IPS DF 6.9 (cell line): ENCODE results near the gene CCT7.
"Not testable (repeated sequence)": the region's sequence is repeated elsewhere in the genome, so short reads cannot be mapped to it uniquely, and the experiment has no call there.

Source experiments
- DNase-seq: peaks from one replicate; pipeline ENCODE4 v3.0.0-alpha.2; 2013; ENCODE audit warnings: low read depth, low spot score
- H3K27ac ChIP-seq: one replicate; pipeline ENCODE4 v1.5.1; 2013; ENCODE audit warnings: low read length, control low read depth
- H3K27me3 ChIP-seq: 2 replicates; pipeline ENCODE4 v1.6.1; 2013; ENCODE audit warnings: mild to moderate bottlenecking, low read length; ENCODE audit not compliant: control insufficient read depth, insufficient read depth
- H3K36me3 ChIP-seq: 2 replicates; pipeline ENCODE4 v1.6.1; 2013; ENCODE audit warnings: low read length; ENCODE audit not compliant: control insufficient read depth, insufficient read depth
- H3K4me1 ChIP-seq: 2 replicates; pipeline ENCODE4 v1.6.1; 2013; ENCODE audit warnings: low read length; ENCODE audit not compliant: control insufficient read depth, insufficient read depth
- H3K4me3 ChIP-seq: 2 replicates; pipeline ENCODE4 v1.5.1; 2013; ENCODE audit warnings: mild to moderate bottlenecking, low read length
- H3K9me3 ChIP-seq: 2 replicates; pipeline ENCODE4 v1.6.1; 2013; ENCODE audit warnings: low read length, inconsistent platforms; ENCODE audit not compliant: control insufficient read depth, insufficient read depth
- WGBS: extraction: QIAGEN DNeasy Blood & Tissue Kit; methylation state at CpG from one replicate; pipeline ENCODE4 v1.1.7; 2013; ENCODE audit warnings: mixed read lengths, missing lambda C conversion rate; ENCODE audit not compliant: insufficient read length, insufficient coverage; 5-methylcytosine and 5-hydroxymethylcytosine counted together

The CCT7 gene

GRCh38 chr2:73260338-73260984 lies 26.4 kb downstream of the CCT7 start:
- DNase-seq = no peak
- Histone ChIP-seq H3K4me1 (peaks cover 3% of the 10 kb centered on the region; the same call in 1 of the 2 replicates), H3K36me3 (peaks cover 11% of the 10 kb centered on the region; the same call in 1 of the 2 replicates), H3K27ac (no peak overlapping the region), H3K27me3 (no peaks in the 10 kb centered on the region), H3K4me3 (no peak overlapping the region), H3K9me3 (no peaks in the 10 kb centered on the region)
- WGBS = no CpG with 5 or more reads among the region's 17 CpGs

GRCh38 chr2:73262108-73262651 lies 28.1 kb downstream of the CCT7 start:
- WGBS = no CpG with 5 or more reads among the region's 4 CpGs
- no peaks in the 10 kb centered on the region for H3K9me3 ChIP-seq
- H3K27ac ChIP-seq = no peak overlapping the region
- H3K4me3 ChIP-seq = no peak overlapping the region
- no peak for DNase-seq
- H3K36me3 ChIP-seq = peaks cover 11% of the 10 kb centered on the region; the same call in 1 of the 2 replicates
- H3K27me3 ChIP-seq = no peaks in the 10 kb centered on the region
- peaks cover 3% of the 10 kb centered on the region; the same call in 1 of the 2 replicates for H3K4me1 ChIP-seq

- not testable (repeated sequence) for DNase-seq, H3K4me1 ChIP-seq, H3K4me3 ChIP-seq, H3K27me3 ChIP-seq, H3K9me3 ChIP-seq, H3K27ac ChIP-seq
- WGBS = no CpG with 5 or more reads among the region's 18 CpGs
- peaks cover 11% of the 10 kb centered on the region; the same call in 1 of the 2 replicates for H3K36me3 ChIP-seq
These were observed 28.8 kb downstream of the CCT7 start for GRCh38 chr2:73262691-73263429.

- H3K9me3 ChIP-seq = no peaks in the 10 kb centered on the region
- H3K4me3 ChIP-seq = no peak overlapping the region
- peaks cover 5% of the 10 kb centered on the region for H3K4me1 ChIP-seq
- H3K36me3 ChIP-seq = peaks cover 8% of the 10 kb centered on the region; the same call in 1 of the 2 replicates
- DNase-seq = no peak
- no peak overlapping the region for H3K27ac ChIP-seq
- no CpG with 5 or more reads among the region's 16 CpGs for WGBS
- H3K27me3 ChIP-seq = peaks cover 2% of the 10 kb centered on the region; the same call in 1 of the 2 replicates
These were observed 29.6 kb downstream of the CCT7 start for GRCh38 chr2:73263540-73264331.

DNA sequence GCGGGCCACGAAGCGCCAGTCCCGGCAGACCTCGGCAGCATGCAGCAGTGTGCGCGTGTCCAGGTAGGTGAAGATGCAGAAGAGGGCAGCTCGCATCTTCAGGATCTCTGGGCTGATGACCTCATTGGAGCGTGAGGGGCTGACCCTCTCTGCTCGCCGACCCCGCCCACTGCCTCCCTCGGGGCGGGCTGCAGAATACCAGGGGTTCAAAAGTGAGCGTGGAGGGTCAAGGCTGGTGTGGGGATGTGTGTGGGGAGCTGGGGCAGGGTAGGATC lies 30.2 kb downstream of the CCT7 start:
- no peaks in the 10 kb centered on the region for H3K9me3 ChIP-seq
- no peak overlapping the region for H3K27ac ChIP-seq
- peaks cover 2% of the 10 kb centered on the region; the same call in 1 of the 2 replicates for H3K27me3 ChIP-seq
- no CpG with 5 or more reads among the region's 15 CpGs for WGBS
- no peak overlapping the region for H3K4me3 ChIP-seq
- peaks cover 5% of the 10 kb centered on the region for H3K4me1 ChIP-seq
- DNase-seq = no peak
- 0 out of 2 replicates have a peak, but pooled peaks cover 3% of the 10 kb centered on the region for H3K36me3 ChIP-seq

- DNase-seq = no peak
- no peak overlapping the region for H3K27ac ChIP-seq
- H3K9me3 ChIP-seq = no peaks in the 10 kb centered on the region
- H3K27me3 ChIP-seq = peaks cover 2% of the 10 kb centered on the region; the same call in 1 of the 2 replicates
- WGBS = no CpG with 5 or more reads among the region's 4 CpGs
- 0 out of 2 replicates have a peak, but pooled peaks cover 2% of the 10 kb centered on the region for H3K36me3 ChIP-seq
- no peak overlapping the region for H3K4me3 ChIP-seq
- peaks cover 5% of the 10 kb centered on the region for H3K4me1 ChIP-seq
These were observed 30.7 kb downstream of the CCT7 start for GRCh38 chr2:73264783-73265182.

GRCh38 chr2:73265298-73266060 lies 31.4 kb downstream of the CCT7 start:
- no peak for DNase-seq
- WGBS = no CpG with 5 or more reads among the region's 28 CpGs
- Histone ChIP-seq H3K9me3 (no peaks in the 10 kb centered on the region), H3K27me3 (peaks cover 2% of the 10 kb centered on the region; the same call in 1 of the 2 replicates), H3K27ac (no peak overlapping the region), H3K36me3 (0 out of 2 replicates have a peak, but pooled peaks cover 2% of the 10 kb centered on the region), H3K4me3 (no peak overlapping the region), H3K4me1 (peaks cover 4% of the 10 kb centered on the region)

- peaks cover 2% of the 10 kb centered on the region for H3K4me1 ChIP-seq
- no CpG with 5 or more reads among the region's 26 CpGs for WGBS
- no peaks in the 10 kb centered on the region for H3K9me3 ChIP-seq
- no peak for DNase-seq
- 0 out of 2 replicates have a peak, but pooled peaks cover 2% of the 10 kb centered on the region for H3K36me3 ChIP-seq
- no peak overlapping the region for H3K4me3 ChIP-seq
- no peak overlapping the region for H3K27ac ChIP-seq
- peaks cover 2% of the 10 kb centered on the region; the same call in 1 of the 2 replicates for H3K27me3 ChIP-seq
These were observed 32.2 kb downstream of the CCT7 start for GRCh38 chr2:73266061-73266901.

GRCh38 chr2:73267008-73267407 lies 32.9 kb downstream of the CCT7 start:
- Histone ChIP-seq H3K4me1 (peaks cover 2% of the 10 kb centered on the region), H3K27me3 (peaks cover 2% of the 10 kb centered on the region; the same call in 1 of the 2 replicates), H3K4me3 (no peak overlapping the region), H3K36me3 (0 out of 2 replicates have a peak, but pooled peaks cover 2% of the 10 kb centered on the region), H3K27ac (no peak overlapping the region), H3K9me3 (no peaks in the 10 kb centered on the region)
- no CpG with 5 or more reads among the region's 4 CpGs for WGBS
- DNase-seq = no peak
